Stimulated activated CD8-positive, alpha-beta memory T cell treated with anti-CD3 and anti-CD28 coated beads, Interleukin-15, amount 100 ng/mL, for 48 hours (primary cell): ENCODE data around the gene TCF7L2.

ENCODE experiments used
- DNase-seq, 2 donors: peaks; one replicate each; pipeline ENCODE4 v3.0.0-alpha.2; 2020; ENCODE audit warnings: low read depth in 2 of 2

The TCF7L2 gene

DNA sequence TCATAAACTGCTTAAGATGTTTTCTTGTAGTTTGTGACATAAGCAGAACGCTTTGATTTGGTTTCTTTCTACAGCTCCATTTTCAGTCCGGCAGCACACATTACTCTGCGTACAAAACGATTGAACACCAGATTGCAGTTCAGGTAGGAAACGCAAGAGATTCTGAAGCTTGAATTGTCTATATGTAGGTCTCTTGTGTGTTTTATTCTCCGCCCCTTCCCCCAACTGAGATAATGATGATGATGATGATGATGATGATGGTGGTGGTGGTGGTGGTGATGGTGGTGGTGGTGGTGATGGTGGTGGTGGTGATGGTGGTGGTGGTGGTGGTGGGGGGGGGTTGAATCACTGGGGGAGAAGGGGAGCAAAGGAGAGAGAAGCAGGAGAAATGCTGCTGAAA lies 14.4 kb downstream of the TCF7L2 start:
- DNase-seq, result no peak

GRCh38 chr10:112966194-112966855 lies 16.3 kb downstream of the TCF7L2 start:
- no peak for DNase-seq

- no peak for DNase-seq
These were observed 17.2 kb downstream of the TCF7L2 start for GRCh38 chr10:112967200-112967599.

GRCh38 chr10:112969131-112969530 lies 19.1 kb downstream of the TCF7L2 start:
- no peak for DNase-seq

- no peak for DNase-seq
These were observed 19.5 kb downstream of the TCF7L2 start for GRCh38 chr10:112969542-112969941.

DNA sequence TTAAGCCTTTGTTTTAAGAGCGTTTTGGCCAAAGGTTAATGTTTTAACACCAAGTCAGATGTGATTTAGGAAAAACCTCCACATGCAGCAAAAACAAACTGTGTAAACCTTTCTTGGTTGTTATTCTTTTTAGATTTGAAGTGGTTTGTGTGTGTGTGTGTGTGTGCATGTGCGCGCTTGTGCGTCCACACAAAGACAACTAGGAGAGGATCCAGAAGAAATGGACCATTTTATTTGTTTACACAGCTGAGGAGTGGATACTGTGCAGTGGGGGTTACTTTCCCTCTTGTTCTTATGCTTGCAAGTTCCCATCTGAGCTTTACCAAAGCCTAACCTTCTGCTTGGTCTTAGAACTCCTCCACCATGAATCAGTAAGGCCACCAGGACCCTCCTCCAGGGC lies 20.0 kb downstream of the TCF7L2 start:
- DNase-seq, result no peak

DNA sequence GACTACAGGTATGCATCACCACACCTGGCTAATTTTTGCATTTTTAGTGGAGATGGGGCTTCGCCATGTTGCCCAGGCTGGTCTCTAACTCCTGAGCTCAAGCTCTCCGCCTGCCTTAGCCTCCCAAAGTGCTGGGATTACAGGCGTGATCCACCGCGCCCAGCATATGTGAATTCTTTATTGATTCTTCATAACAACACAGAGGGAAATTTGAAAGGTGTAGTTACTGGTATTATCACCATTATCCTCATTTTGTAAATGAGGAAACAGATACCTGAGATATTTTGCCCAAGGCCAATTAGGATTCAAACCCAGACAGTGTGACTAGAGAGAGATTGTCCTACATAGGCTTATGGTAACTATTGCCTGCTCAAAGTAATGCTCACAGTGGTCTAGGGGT lies 22.6 kb downstream of the TCF7L2 start:
- DNase-seq, result no peak

DNA sequence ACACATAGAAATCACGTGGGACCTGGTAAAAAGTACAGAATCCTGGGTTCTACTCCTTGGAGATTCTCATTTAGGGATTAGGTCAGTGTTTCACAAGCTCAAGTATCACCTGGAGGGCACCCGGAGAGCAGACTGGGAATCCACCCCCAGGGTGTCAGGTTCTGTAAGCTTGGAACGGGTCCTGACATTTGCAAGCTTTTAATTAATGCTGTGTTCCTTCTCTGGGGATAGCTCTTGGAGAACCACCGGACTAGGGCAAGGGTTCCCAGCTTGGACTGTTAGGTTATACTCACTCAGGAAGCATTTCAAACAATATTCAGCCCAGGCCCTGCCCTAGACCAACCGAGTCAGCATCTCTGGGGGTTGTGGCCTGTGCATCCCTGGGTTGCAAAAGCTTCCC lies 23.0 kb downstream of the TCF7L2 start:
- no peak for DNase-seq

- DNase-seq, result no peak
These were observed 23.8 kb downstream of the TCF7L2 start for GRCh38 chr10:112973805-112974204.

- no peak for DNase-seq
These were observed 27.4 kb downstream of the TCF7L2 start for GRCh38 chr10:112977426-112977898.

- DNase-seq, result no peak
These were observed 29.9 kb downstream of the TCF7L2 start for GRCh38 chr10:112979927-112980326.

- DNase-seq, result no peak
These were observed 30.9 kb downstream of the TCF7L2 start for GRCh38 chr10:112980937-112981336.

- DNase-seq, result peak; percentile 12 to 32
These were observed 31.5 kb downstream of the TCF7L2 start for GRCh38 chr10:112981553-112981952.

GRCh38 chr10:112983444-112984056 lies 33.5 kb downstream of the TCF7L2 start:
- no peak for DNase-seq

GRCh38 chr10:112984756-112985155 lies 34.7 kb downstream of the TCF7L2 start:
- no peak for DNase-seq

GRCh38 chr10:112985690-112986543 lies 35.9 kb downstream of the TCF7L2 start:
- peak in 1 of 2 donors; percentile 14 for DNase-seq

DNA sequence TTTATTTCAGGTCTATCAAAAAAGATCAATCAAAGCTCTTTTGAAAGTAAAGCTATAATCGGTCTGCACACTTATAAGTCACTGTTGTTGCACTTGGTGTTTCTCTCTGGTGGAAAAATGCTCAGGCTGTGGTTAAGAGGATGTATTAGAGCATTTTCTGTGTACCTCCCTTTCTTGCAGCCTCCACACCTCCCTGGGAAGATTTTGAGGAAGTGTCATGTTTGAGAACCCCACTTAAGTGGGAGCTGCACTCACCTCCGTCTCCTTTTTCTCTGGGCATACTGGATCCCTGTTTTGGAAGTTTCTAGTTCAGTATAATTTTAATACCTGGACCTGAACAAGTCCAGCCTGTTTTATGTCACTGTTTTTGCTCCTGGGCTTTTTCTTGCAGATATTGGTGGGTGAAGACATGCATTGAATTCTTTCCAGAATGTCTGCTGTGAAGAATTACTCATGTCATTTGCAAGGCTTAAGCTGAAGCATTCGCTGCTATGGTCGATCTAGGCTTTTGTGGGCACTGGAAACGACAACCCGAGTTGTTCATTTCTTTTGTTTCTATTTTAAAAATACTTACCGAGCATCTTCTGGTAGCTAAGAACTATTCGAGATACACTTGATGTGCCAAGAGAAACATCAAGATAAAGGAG lies 36.6 kb downstream of the TCF7L2 start:
- DNase-seq, result no peak

GRCh38 chr10:112988839-112989406 lies 38.9 kb downstream of the TCF7L2 start:
- no peak for DNase-seq

GRCh38 chr10:112989826-112990225 lies 39.8 kb downstream of the TCF7L2 start:
- DNase-seq, result no peak

- no peak for DNase-seq
These were observed 40.2 kb downstream of the TCF7L2 start for GRCh38 chr10:112990271-112990670.

DNA sequence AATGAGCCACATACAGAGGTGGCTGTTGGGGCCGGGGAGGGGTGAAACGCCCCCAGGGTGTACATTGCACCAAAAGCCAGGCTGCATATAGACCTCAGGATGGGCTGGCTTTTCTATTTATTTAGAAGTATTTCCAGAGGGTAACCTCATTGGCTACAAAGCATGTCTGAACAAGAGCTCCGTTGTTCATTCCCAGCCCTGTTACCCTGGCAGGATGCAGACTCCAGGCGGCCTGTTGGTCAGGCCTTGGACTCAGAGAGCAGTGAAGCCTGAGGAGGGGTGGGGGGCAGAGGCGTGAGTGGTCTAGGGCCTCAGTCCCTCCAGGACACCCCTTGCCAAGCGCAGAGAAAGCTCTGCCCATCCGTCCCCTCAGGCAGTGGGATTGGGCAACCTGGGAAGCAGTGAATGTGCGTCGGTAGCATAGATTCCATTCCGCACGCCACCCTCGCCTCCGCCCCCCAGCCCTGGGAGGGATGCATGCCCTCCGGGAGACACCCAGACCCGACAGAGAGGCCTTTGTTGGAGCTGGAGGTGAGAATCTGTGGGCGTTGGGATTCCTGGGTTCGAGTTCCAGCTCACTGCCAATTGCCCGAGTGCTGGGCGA lies 41.9 kb downstream of the TCF7L2 start:
- no peak for DNase-seq
